WTC11 (cell line): ENCODE data around the gene PZP. TPM values are rescaled to one million over a fixed set of nuclear protein-coding genes. Genes with fewer than 3 reads are reported as not detected.

ENCODE experiments used
- ATAC-seq: fragments of 200-7000 bp; cut with Tn5 transposase; 2 replicates; pipeline ENCODE4 v1.10.0; 2021; ENCODE audit warnings: mild to moderate bottlenecking, moderate library complexity
- CTCF ChIA-PET: fragments of 300-600 bp; sonication (Branson Sonifier 250); formaldehyde crosslinking; loops from one replicate; lab custom pipeline; 2021; ENCODE audit warnings: antibody characterized with exemption; lab: Charles Lee
- POLR2A ChIA-PET: fragments of 350-600 bp; sonication (Branson Sonifier 250); formaldehyde crosslinking; loops from one replicate; lab custom pipeline; 2021; ENCODE audit warnings: antibody characterized with exemption; lab: Charles Lee
- DNase-seq: peaks from one replicate; pipeline ENCODE4 v3.0.0; 2021; ENCODE audit warnings: low spot score
- H3K27ac Mint-ChIP-seq: 2 replicates; pipeline ENCODE4 v1.8.0; 2021; ENCODE audit warnings: mixed read lengths
- H3K27me3 Mint-ChIP-seq: 2 replicates; pipeline ENCODE4 v1.8.0; 2021; ENCODE audit warnings: low read depth, mild to moderate bottlenecking, moderate library complexity, mixed read lengths
- H3K36me3 Mint-ChIP-seq: 2 replicates; pipeline ENCODE4 v1.8.0; 2021; ENCODE audit warnings: mixed read lengths
- H3K4me1 Mint-ChIP-seq: 2 replicates; pipeline ENCODE4 v1.8.0; 2022; ENCODE audit warnings: mixed read lengths
- H3K4me3 Mint-ChIP-seq: 2 replicates; pipeline ENCODE4 v1.8.0; 2021; ENCODE audit warnings: mild to moderate bottlenecking, moderate library complexity, mixed read lengths
- H3K9me3 Mint-ChIP-seq: 2 replicates; pipeline ENCODE4 v1.8.0; 2021; ENCODE audit warnings: mixed read lengths
- ATF1 ChIP-seq: sonication (generic); formaldehyde crosslinking; IDR thresholded peaks from 2 replicates; pipeline ENCODE4 v1.8.1; 2023; ENCODE audit warnings: mild to moderate bottlenecking, moderate library complexity, missing genetic modification reagents
- CDX4 ChIP-seq: fragments of 250-450 bp; sonication (Bioruptor Pico); IDR thresholded peaks from 2 replicates; pipeline ENCODE4 v1.9.0; 2021; ENCODE audit warnings: moderate library complexity, mild to moderate bottlenecking, inconsistent platforms, borderline replicate concordance
- CREM ChIP-seq: sonication (generic); formaldehyde crosslinking; IDR thresholded peaks from 2 replicates; pipeline ENCODE4 v1.8.1; 2022; ENCODE audit warnings: mild to moderate bottlenecking, missing genetic modification reagents, moderate library complexity
- ELF4 ChIP-seq: sonication (generic); formaldehyde crosslinking; IDR thresholded peaks from 2 replicates; pipeline ENCODE4 v1.8.1; 2022; ENCODE audit warnings: low read depth, mild to moderate bottlenecking, moderate library complexity, missing genetic modification reagents
- ERG ChIP-seq: fragments of 250-450 bp; sonication (Bioruptor Pico); IDR thresholded peaks from 2 replicates; pipeline ENCODE4 v1.8.0; 2021; ENCODE audit warnings: mild to moderate bottlenecking
- GTF2I ChIP-seq: fragments of 250-450 bp; sonication (Bioruptor Pico); conservative IDR thresholded peaks from 2 replicates; pipeline ENCODE4 v1.4.0; 2021; ENCODE audit warnings: mild to moderate bottlenecking
- IRF1 ChIP-seq: sonication (generic); formaldehyde crosslinking; IDR thresholded peaks from 2 replicates; pipeline ENCODE4 v1.8.0; 2023; ENCODE audit warnings: missing genetic modification reagents
- JAZF1 ChIP-seq: fragments of 250-450 bp; sonication (Bioruptor Pico); IDR thresholded peaks from 2 replicates; pipeline ENCODE4 v1.9.0; 2021; ENCODE audit warnings: moderate library complexity, mild to moderate bottlenecking, inconsistent platforms
- JUN ChIP-seq: sonication (generic); formaldehyde crosslinking; IDR thresholded peaks from 2 replicates; pipeline ENCODE4 v1.8.0; 2023; ENCODE audit warnings: mild to moderate bottlenecking, missing genetic modification reagents
- MXD4 ChIP-seq: fragments of 250-450 bp; sonication (Bioruptor Pico); IDR thresholded peaks from 2 replicates; pipeline ENCODE4 v1.8.0; 2021; ENCODE audit warnings: mild to moderate bottlenecking, moderate library complexity, borderline replicate concordance
- NFATC4 ChIP-seq: fragments of 250-450 bp; sonication (Bioruptor Pico); IDR thresholded peaks from 2 replicates; pipeline ENCODE4 v1.9.0; 2021; ENCODE audit warnings: mild to moderate bottlenecking
- NFYB ChIP-seq: sonication (generic); formaldehyde crosslinking; conservative IDR thresholded peaks from 2 replicates; pipeline ENCODE4 v1.8.0; 2022; ENCODE audit warnings: low read depth, missing genetic modification reagents
- PRRX2 ChIP-seq: fragments of 250-450 bp; sonication (Bioruptor Pico); IDR thresholded peaks from 2 replicates; pipeline ENCODE4 v1.8.0; 2021; ENCODE audit warnings: mild to moderate bottlenecking
- SMAD3 ChIP-seq: sonication (generic); formaldehyde crosslinking; IDR thresholded peaks from 2 replicates; pipeline ENCODE4 v1.8.0; 2022; ENCODE audit warnings: missing genetic modification reagents, mild to moderate bottlenecking, borderline replicate concordance
- ZBTB21 ChIP-seq: sonication (generic); formaldehyde crosslinking; IDR thresholded peaks from 2 replicates; pipeline ENCODE4 v1.8.1; 2023; ENCODE audit warnings: mild to moderate bottlenecking, missing genetic modification reagents, borderline replicate concordance
- ZMAT4 ChIP-seq: fragments of 250-450 bp; sonication (Bioruptor Pico); IDR thresholded peaks from 2 replicates; pipeline ENCODE4 v1.9.0; 2021; ENCODE audit warnings: mild to moderate bottlenecking
- ZNF138 ChIP-seq: sonication (generic); formaldehyde crosslinking; conservative IDR thresholded peaks from 2 replicates; pipeline ENCODE4 v1.8.1; 2022; ENCODE audit warnings: mild to moderate bottlenecking, moderate library complexity, missing genetic modification reagents
- ZNF263 ChIP-seq: sonication (generic); formaldehyde crosslinking; IDR thresholded peaks from 2 replicates; pipeline ENCODE4 v1.8.1; 2022; ENCODE audit warnings: low read depth, mild to moderate bottlenecking, moderate library complexity, missing genetic modification reagents
- ZNF396 ChIP-seq: fragments of 250-450 bp; sonication (Bioruptor Pico); IDR thresholded peaks from 2 replicates; pipeline ENCODE4 v1.8.0; 2021; ENCODE audit warnings: mild to moderate bottlenecking, moderate library complexity, borderline replicate concordance
- ZNF423 ChIP-seq: fragments of 250-450 bp; sonication (Bioruptor Pico); IDR thresholded peaks from 2 replicates; pipeline ENCODE4 v2.1.2; 2022; ENCODE audit warnings: mild to moderate bottlenecking, moderate library complexity
- ZNF425 ChIP-seq: fragments of 250-450 bp; sonication (Bioruptor Pico); conservative IDR thresholded peaks from 2 replicates; pipeline ENCODE4 v1.9.0; 2021; ENCODE audit warnings: mild to moderate bottlenecking
- ZNF512 ChIP-seq: sonication (generic); formaldehyde crosslinking; IDR thresholded peaks from 2 replicates; pipeline ENCODE4 v1.8.1; 2022; ENCODE audit warnings: missing genetic modification reagents, borderline replicate concordance
- ZNF532 ChIP-seq: fragments of 250-450 bp; sonication (Bioruptor Pico); IDR thresholded peaks from 2 replicates; pipeline ENCODE4 v1.9.0; 2021; ENCODE audit warnings: mild to moderate bottlenecking, borderline replicate concordance
- total RNA-seq: library from RNA; stranded (reverse); gene quantifications from 3 replicates; pipeline ENCODE4 v1.2.3, GENCODE V29; 2021

Gene PZP
- total RNA-seq, 1 experiment from 2014 or later = 0.15 TPM

GRCh38 chr12:9248435-9248834 lies 40.2 kb upstream of the PZP start:
- TF ChIP-seq CREM = no peak
- no peak for TF ChIP-seq ZMAT4 (CRISPR knock-in tag)
- no peak for TF ChIP-seq ELF4 (CRISPR knock-in tag)
- no peak for TF ChIP-seq ZNF263 (CRISPR knock-in tag)
- no peak for TF ChIP-seq ZNF423 (CRISPR knock-in tag)
- no peak for TF ChIP-seq MXD4 (CRISPR knock-in tag)
- no peak for TF ChIP-seq ZNF532
- no peak for TF ChIP-seq JUN (CRISPR knock-in tag)
- no peak for TF ChIP-seq CDX4 (CRISPR knock-in tag)
- TF ChIP-seq PRRX2 (CRISPR knock-in tag) = no peak
- no peak for TF ChIP-seq NFATC4 (CRISPR knock-in tag)
- no peak for TF ChIP-seq ERG (CRISPR knock-in tag)
- TF ChIP-seq SMAD3 (CRISPR knock-in tag) = no peak
- no peak for TF ChIP-seq GTF2I (CRISPR knock-in tag)
- TF ChIP-seq NFYB (CRISPR knock-in tag) = no peak
- no peak for TF ChIP-seq ZNF138 (CRISPR knock-in tag)
- no peak for TF ChIP-seq IRF1 (CRISPR knock-in tag)
- TF ChIP-seq ZBTB21 = no peak
- no peak for TF ChIP-seq JAZF1 (CRISPR knock-in tag)
- Mint-ChIP-seq H3K4me3 (no peak overlapping the region), H3K4me1 (peaks cover 2% of the 10 kb centered on the region), H3K27me3 (no peaks in the 10 kb centered on the region; the same call in 1 of the 2 replicates), H3K36me3 (no peaks in the 10 kb centered on the region), H3K9me3 (peaks cover 6% of the 10 kb centered on the region; the same call in 1 of the 2 replicates), H3K27ac (no peak overlapping the region)
- DNase-seq (no peak), ATAC-seq (no peak)
- POLR2A ChIA-PET = no interaction called here
- CTCF ChIA-PET = no interaction called here

GRCh38 chr12:9244894-9245293 lies 36.7 kb upstream of the PZP start:
- Mint-ChIP-seq H3K27ac (no peak overlapping the region), H3K9me3 (no peaks in the 10 kb centered on the region), H3K36me3 (no peaks in the 10 kb centered on the region), H3K4me1 (peaks cover 4% of the 10 kb centered on the region; the same call in 1 of the 2 replicates), H3K4me3 (no peak overlapping the region), H3K27me3 (no peaks in the 10 kb centered on the region)
- ATAC-seq = no peak
- ChIA-PET POLR2A (no interaction called here), CTCF (no interaction called here)
- DNase-seq = no peak
- TF ChIP-seq ZNF512 = no peak
- TF ChIP-seq ZNF263 (CRISPR knock-in tag) = no peak
- TF ChIP-seq JAZF1 (CRISPR knock-in tag) = no peak
- TF ChIP-seq ATF1 = no peak
- TF ChIP-seq ZNF396 (CRISPR knock-in tag) = no peak
- TF ChIP-seq ZNF425 = no peak
